AG09309 (cell line): ENCODE measurements around the gene CBX8.

ENCODE experiments used
- DNase-seq: peaks from one replicate; pipeline ENCODE4 v3.0.0-alpha.2; 2010; ENCODE audit warnings: low read depth
- H3K4me3 ChIP-seq: 2 replicates; pipeline ENCODE4 v1.5.1; 2011; ENCODE audit warnings: mild to moderate bottlenecking, low read depth, low read length, moderate library complexity; ENCODE audit not compliant: control insufficient read depth
- TF ChIP-seq, protein P1 (sequence below): IDR thresholded peaks from 2 replicates; pipeline ENCODE4 v1.5.1; 2011; ENCODE audit warnings: mild to moderate bottlenecking, low read depth, low read length, inconsistent platforms; ENCODE audit not compliant: insufficient read depth, control insufficient read depth; ENCODE audit errors: missing control alignments

The CBX8 gene

DNA sequence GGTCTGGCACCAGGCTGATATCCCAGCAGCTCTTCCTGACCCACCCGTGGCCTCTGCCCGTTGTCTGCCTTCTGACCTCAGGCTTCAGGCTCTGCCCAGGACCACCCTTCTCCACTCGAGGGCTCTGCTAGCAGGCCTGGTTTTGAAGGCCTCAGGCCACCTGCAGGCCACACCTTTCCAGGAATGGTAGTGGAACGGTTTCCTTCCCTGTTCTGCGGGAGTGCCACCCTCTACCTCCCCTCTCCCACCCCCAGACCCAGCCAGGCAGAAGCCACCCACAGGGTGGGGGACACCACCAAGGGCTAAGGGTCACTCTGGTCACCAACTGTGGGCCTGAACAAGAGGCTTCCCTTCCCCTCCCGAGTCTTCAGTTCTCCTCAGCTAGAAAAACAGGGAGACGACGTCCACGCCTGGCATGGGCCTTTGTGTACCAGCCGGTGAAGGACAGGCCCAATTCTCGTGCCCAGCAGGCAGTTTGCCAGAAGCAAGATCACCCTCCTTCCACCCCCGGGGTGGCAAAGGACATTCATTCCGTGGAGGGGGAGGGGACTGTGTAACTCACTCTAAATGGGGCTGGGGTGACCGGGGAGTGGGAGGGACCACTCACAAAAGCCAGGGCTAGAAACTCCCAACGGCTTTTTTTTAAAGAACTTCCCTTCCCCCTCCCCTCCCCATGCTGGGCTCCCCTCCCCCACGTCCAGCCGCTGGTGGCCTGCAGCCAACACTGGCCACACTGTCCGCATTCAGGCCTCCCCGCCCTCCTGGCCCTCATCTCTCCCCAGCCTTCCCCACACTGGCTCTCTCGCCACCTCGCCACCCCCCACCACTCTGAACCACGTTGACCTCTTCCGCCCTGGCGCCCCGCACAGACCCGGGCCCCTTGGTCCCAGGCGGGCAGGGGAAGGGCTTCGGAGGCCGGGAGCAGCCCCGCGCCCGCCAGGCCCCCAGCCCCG is 34.7 kb upstream of the CBX8 start:
- TF ChIP-seq, protein P1, sequence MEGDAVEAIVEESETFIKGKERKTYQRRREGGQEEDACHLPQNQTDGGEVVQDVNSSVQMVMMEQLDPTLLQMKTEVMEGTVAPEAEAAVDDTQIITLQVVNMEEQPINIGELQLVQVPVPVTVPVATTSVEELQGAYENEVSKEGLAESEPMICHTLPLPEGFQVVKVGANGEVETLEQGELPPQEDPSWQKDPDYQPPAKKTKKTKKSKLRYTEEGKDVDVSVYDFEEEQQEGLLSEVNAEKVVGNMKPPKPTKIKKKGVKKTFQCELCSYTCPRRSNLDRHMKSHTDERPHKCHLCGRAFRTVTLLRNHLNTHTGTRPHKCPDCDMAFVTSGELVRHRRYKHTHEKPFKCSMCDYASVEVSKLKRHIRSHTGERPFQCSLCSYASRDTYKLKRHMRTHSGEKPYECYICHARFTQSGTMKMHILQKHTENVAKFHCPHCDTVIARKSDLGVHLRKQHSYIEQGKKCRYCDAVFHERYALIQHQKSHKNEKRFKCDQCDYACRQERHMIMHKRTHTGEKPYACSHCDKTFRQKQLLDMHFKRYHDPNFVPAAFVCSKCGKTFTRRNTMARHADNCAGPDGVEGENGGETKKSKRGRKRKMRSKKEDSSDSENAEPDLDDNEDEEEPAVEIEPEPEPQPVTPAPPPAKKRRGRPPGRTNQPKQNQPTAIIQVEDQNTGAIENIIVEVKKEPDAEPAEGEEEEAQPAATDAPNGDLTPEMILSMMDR = no peak
- H3K4me3 ChIP-seq = no peak overlapping the region
- no peak for DNase-seq

- TF ChIP-seq, protein P1 = no peak
- no peak for DNase-seq
- no peak overlapping the region for H3K4me3 ChIP-seq
Measured at GRCh38 chr17:79830763-79831264, 33.9 kb upstream of the CBX8 start.

DNA sequence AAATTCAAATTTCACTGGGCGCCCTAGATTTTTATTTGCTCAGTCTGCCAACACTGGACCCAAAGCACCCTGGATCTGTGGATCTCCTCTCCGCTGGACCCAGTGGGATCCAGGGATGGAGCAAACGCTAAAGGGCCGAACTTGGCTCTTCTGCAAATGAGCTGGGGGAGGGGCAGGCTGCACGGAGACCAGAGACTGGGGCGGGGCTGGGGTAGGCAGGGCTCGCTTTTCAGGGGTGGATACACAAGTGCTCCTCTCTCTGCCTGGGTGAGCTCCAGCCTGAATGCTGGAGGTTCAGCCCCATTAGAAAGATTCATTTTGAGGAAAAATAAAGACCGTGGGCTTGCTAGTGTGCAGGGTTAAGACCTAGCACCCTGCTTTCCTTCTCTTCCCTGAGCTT is 33.4 kb upstream of the CBX8 start:
- DNase-seq = no peak
- TF ChIP-seq, protein P1 = no peak
- H3K4me3 ChIP-seq = no peak overlapping the region

DNA sequence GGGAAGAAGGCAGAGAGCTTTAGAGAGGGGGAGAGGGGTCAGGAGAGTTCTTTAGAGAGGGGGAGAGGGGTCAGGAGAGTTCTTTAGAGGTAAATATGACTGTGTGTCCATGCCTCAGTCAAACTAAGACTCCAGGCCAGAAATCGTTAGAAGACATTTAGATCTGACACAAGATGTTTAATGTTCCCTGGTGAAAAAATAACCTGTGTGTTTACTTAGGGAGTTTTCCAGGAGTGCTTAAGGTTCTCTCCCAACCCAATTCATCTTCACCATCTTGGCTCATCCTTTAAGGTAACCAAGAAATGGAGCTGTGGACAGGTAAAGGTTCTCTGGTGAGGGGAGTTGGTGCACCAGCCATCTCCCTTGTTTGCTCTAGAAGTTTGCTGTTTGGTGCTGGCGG is 32.6 kb upstream of the CBX8 start:
- no peak for DNase-seq
- no peak overlapping the region for H3K4me3 ChIP-seq
- TF ChIP-seq, protein P1 = no peak

GRCh38 chr17:79829004-79829403 is 32.1 kb upstream of the CBX8 start:
- no peak overlapping the region for H3K4me3 ChIP-seq
- TF ChIP-seq, protein P1 = no peak
- no peak for DNase-seq

GRCh38 chr17:79826841-79827578 is 30.1 kb upstream of the CBX8 start:
- no peak for DNase-seq
- TF ChIP-seq, protein P1 = no peak
- no peak overlapping the region for H3K4me3 ChIP-seq
